Osteoblast (primary cell): ENCODE data around the gene OFD1. TPM values are rescaled to one million over a fixed set of nuclear protein-coding genes. Genes with fewer than 3 reads are reported as not detected.

ENCODE experiments used
- DNase-seq: peaks from one replicate; pipeline ENCODE4 v3.0.0; 2011; ENCODE audit warnings: low spot score, mixed read lengths; ENCODE audit not compliant: insufficient read length; ENCODE audit errors: missing footprints
- H2AFZ ChIP-seq: 2 replicates; pipeline ENCODE4 v1.6.0; 2011; ENCODE audit warnings: mild to moderate bottlenecking, low read length
- H3K27ac ChIP-seq: 2 replicates; pipeline ENCODE4 v1.5.1; 2011; ENCODE audit warnings: mild to moderate bottlenecking, low read depth, low read length, moderate library complexity
- H3K27me3 ChIP-seq: 2 replicates; pipeline ENCODE4 v1.6.0; 2012; ENCODE audit warnings: mild to moderate bottlenecking, control low read depth, inconsistent platforms, low read length, moderate library complexity; ENCODE audit not compliant: insufficient read depth
- H3K36me3 ChIP-seq: 2 replicates; pipeline ENCODE4 v1.5.1; 2011; ENCODE audit warnings: mild to moderate bottlenecking, low read length, control low read depth, moderate library complexity; ENCODE audit not compliant: insufficient read depth
- H3K4me1 ChIP-seq: 2 replicates; pipeline ENCODE4 v1.5.1; 2011; ENCODE audit warnings: mild to moderate bottlenecking, low read length, control low read depth, moderate library complexity; ENCODE audit not compliant: insufficient read depth
- H3K4me2 ChIP-seq: 2 replicates; pipeline ENCODE4 v1.6.0; 2011; ENCODE audit warnings: mild to moderate bottlenecking, low read length; ENCODE audit not compliant: insufficient read depth
- H3K4me3 ChIP-seq: fragments of 200-600 bp; sonication (generic); 3 replicates; pipeline ENCODE4 v1.5.1; 2012; ENCODE audit warnings: mild to moderate bottlenecking, low read length, inconsistent platforms; ENCODE audit not compliant: insufficient read depth
- H3K79me2 ChIP-seq: 2 replicates; pipeline ENCODE4 v1.6.0; 2012; ENCODE audit warnings: mild to moderate bottlenecking, low read length, control low read depth, inconsistent platforms; ENCODE audit not compliant: insufficient read depth
- H3K9me3 ChIP-seq: 2 replicates; pipeline ENCODE4 v1.5.1; 2011; ENCODE audit warnings: low read depth, low read length, control low read depth
- H4K20me1 ChIP-seq: 2 replicates; pipeline ENCODE4 v1.6.0; 2012; ENCODE audit warnings: mild to moderate bottlenecking, low read length, control low read depth; ENCODE audit not compliant: insufficient read depth
- CTCF ChIP-seq: IDR thresholded peaks from 2 replicates; pipeline ENCODE4 v1.5.1; 2011; ENCODE audit warnings: mild to moderate bottlenecking, low read depth, low read length, moderate library complexity; ENCODE audit errors: extremely low read depth
- total RNA-seq: library from RNA; depleted of rRNA; stranded (reverse); fragments of >200 nt; gene quantifications from 2 replicates; pipeline ENCODE4 v1.2.3, GENCODE V29; 2012

The OFD1 gene
- total RNA-seq, 1 donor = 15.9 TPM

- Histone ChIP-seq H3K79me2 (no peaks in the 10 kb centered on the region), H3K27ac (no peak overlapping the region), H3K9me3 (no peaks in the 10 kb centered on the region), H3K4me2 (no peak overlapping the region), H3K4me3 (no peak overlapping the region), H4K20me1 (no peaks in the 10 kb centered on the region), H2AFZ (no peak overlapping the region), H3K27me3 (no peaks in the 10 kb centered on the region), H3K4me1 (peaks cover 7% of the 10 kb centered on the region), H3K36me3 (peaks cover 6% of the 10 kb centered on the region)
- no peak for DNase-seq
- TF ChIP-seq CTCF = no peak
Observed at GRCh38 chrX:13774696-13775095, 40.1 kb downstream of the OFD1 start.

GRCh38 chrX:13775837-13776236 lies 41.3 kb downstream of the OFD1 start:
- TF ChIP-seq CTCF = no peak
- DNase-seq = no peak
- H3K9me3 ChIP-seq = no peaks in the 10 kb centered on the region
- H4K20me1 ChIP-seq = no peaks in the 10 kb centered on the region
- peaks cover 2% of the 10 kb centered on the region for H3K27me3 ChIP-seq
- H3K79me2 ChIP-seq = no peaks in the 10 kb centered on the region
- no peak overlapping the region for H3K4me2 ChIP-seq
- H3K4me3 ChIP-seq = no peak overlapping the region
- H3K36me3 ChIP-seq = peaks cover 4% of the 10 kb centered on the region
- H2AFZ ChIP-seq = no peak overlapping the region
- peaks cover 7% of the 10 kb centered on the region for H3K4me1 ChIP-seq
- H3K27ac ChIP-seq = no peak overlapping the region

GRCh38 chrX:13776387-13776786 lies 41.8 kb downstream of the OFD1 start:
- H3K4me1 ChIP-seq = peaks cover 7% of the 10 kb centered on the region
- H3K27ac ChIP-seq = no peak overlapping the region
- H2AFZ ChIP-seq = no peak overlapping the region
- no peak for DNase-seq
- H3K9me3 ChIP-seq = no peaks in the 10 kb centered on the region
- no peak for TF ChIP-seq CTCF
- peaks cover 4% of the 10 kb centered on the region for H3K36me3 ChIP-seq
- H3K27me3 ChIP-seq = peaks cover 4% of the 10 kb centered on the region
- H4K20me1 ChIP-seq = no peaks in the 10 kb centered on the region
- no peak overlapping the region for H3K4me3 ChIP-seq
- H3K79me2 ChIP-seq = no peaks in the 10 kb centered on the region
- H3K4me2 ChIP-seq = no peak overlapping the region

- peak; percentile 13 for TF ChIP-seq CTCF
- Histone ChIP-seq H3K4me3 (no peak overlapping the region), H3K36me3 (no peaks in the 10 kb centered on the region), H3K27ac (no peak overlapping the region), H3K79me2 (no peaks in the 10 kb centered on the region), H3K27me3 (peaks cover 8% of the 10 kb centered on the region), H2AFZ (no peak overlapping the region), H3K4me2 (no peak overlapping the region), H3K9me3 (no peaks in the 10 kb centered on the region), H4K20me1 (no peaks in the 10 kb centered on the region), H3K4me1 (peaks cover 7% of the 10 kb centered on the region)
- peak; percentile 87 for DNase-seq
Observed at GRCh38 chrX:13778916-13779315, 44.4 kb downstream of the OFD1 start.
